ENCODE data around the gene FBXO44. TPM values are rescaled to one million over a fixed set of nuclear protein-coding genes. Genes with fewer than 3 reads are reported as not detected.

FBXO44 gene
- total and polyA plus RNA-seq, 2 donors (not counting 1 experiment from before 2014, with no cell fraction given) = 8.1 to 17.8 TPM

GRCh38 chr1:11676386-11677103 is 21.9 kb downstream of the FBXO44 start:
- H3K4me2 ChIP-seq (ENCODE audit: extremely low read depth, insufficient read depth, low read length) = no peak overlapping the region
- no peak overlapping the region for H3K9ac ChIP-seq (ENCODE audit: insufficient read depth, low read length)

GRCh38 chr1:11678442-11678841 is 23.8 kb downstream of the FBXO44 start:
- H3K4me3 ChIP-seq (replicated peaks in 1 of 4; ENCODE audit: control extremely low read depth in 1 of 4, insufficient read depth in 1 of 4, low read depth in 3 of 4, low read length in 4 of 4) = no peak overlapping the region
- H3K79me2 ChIP-seq (ENCODE audit: control insufficient read depth, insufficient read depth, low read length) = no peaks in the 10 kb centered on the region
- H3K36me3 ChIP-seq (ENCODE audit: control insufficient read depth, insufficient read depth, low read length) = peaks cover 15% of the 10 kb centered on the region
- H3K27ac ChIP-seq (ENCODE audit: insufficient read depth, low read length) = no peak overlapping the region
- no peak overlapping the region for H3K4me2 ChIP-seq (ENCODE audit: extremely low read depth, insufficient read depth, low read length)
- H3K27me3 ChIP-seq (ENCODE audit: control insufficient read depth, insufficient read depth, low read length) = no peaks in the 10 kb centered on the region
- H2AFZ ChIP-seq (ENCODE audit: low read length) = no peak overlapping the region
- no peaks in the 10 kb centered on the region for H3K9me3 ChIP-seq (ENCODE audit: control insufficient read depth, insufficient read depth, low read depth, low read length)
- DNase-seq (ENCODE audit: low read depth in 2 of 2) = no peak
- H3K9ac ChIP-seq (ENCODE audit: insufficient read depth, low read length) = no peak overlapping the region
- H4K20me1 ChIP-seq (ENCODE audit: control insufficient read depth, extremely low read depth, insufficient read depth, low read length) = no peaks in the 10 kb centered on the region
- TF ChIP-seq EZH2 (IDR thresholded peaks at IDR 0.05; ENCODE audit: low read length, missing control alignments) = no peak
- TF ChIP-seq, protein P1, sequence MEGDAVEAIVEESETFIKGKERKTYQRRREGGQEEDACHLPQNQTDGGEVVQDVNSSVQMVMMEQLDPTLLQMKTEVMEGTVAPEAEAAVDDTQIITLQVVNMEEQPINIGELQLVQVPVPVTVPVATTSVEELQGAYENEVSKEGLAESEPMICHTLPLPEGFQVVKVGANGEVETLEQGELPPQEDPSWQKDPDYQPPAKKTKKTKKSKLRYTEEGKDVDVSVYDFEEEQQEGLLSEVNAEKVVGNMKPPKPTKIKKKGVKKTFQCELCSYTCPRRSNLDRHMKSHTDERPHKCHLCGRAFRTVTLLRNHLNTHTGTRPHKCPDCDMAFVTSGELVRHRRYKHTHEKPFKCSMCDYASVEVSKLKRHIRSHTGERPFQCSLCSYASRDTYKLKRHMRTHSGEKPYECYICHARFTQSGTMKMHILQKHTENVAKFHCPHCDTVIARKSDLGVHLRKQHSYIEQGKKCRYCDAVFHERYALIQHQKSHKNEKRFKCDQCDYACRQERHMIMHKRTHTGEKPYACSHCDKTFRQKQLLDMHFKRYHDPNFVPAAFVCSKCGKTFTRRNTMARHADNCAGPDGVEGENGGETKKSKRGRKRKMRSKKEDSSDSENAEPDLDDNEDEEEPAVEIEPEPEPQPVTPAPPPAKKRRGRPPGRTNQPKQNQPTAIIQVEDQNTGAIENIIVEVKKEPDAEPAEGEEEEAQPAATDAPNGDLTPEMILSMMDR (conservative IDR thresholded peaks at IDR 0.05 in 1 of 2, IDR thresholded peaks at IDR 0.05 in 1 of 2; ENCODE audit: low read depth in 1 of 2, low read length in 2 of 2) = no peak
- H3K4me1 ChIP-seq (ENCODE audit: control insufficient read depth, extremely low read depth, insufficient read depth, low read length) = peaks cover 6% of the 10 kb centered on the region

More at GRCh38 chr1:11676386-11677103, 21.9 kb downstream of the FBXO44 start:
- H3K4me3 ChIP-seq (replicated peaks in 1 of 4; ENCODE audit: control extremely low read depth in 1 of 4, insufficient read depth in 1 of 4, low read depth in 3 of 4, low read length in 4 of 4) = no peak overlapping the region
- H3K79me2 ChIP-seq (ENCODE audit: control insufficient read depth, insufficient read depth, low read length) = no peaks in the 10 kb centered on the region
- TF ChIP-seq, protein P1 (conservative IDR thresholded peaks at IDR 0.05 in 1 of 2, IDR thresholded peaks at IDR 0.05 in 1 of 2; ENCODE audit: low read depth in 1 of 2, low read length in 2 of 2) = no peak
- no peak for TF ChIP-seq EZH2 (IDR thresholded peaks at IDR 0.05; ENCODE audit: low read length, missing control alignments)
- no peak for DNase-seq (ENCODE audit: low read depth in 2 of 2)
- H3K27ac ChIP-seq (ENCODE audit: insufficient read depth, low read length) = no peak overlapping the region
- H2AFZ ChIP-seq (ENCODE audit: low read length) = no peak overlapping the region
- no peaks in the 10 kb centered on the region for H3K27me3 ChIP-seq (ENCODE audit: control insufficient read depth, insufficient read depth, low read length)
- H3K4me1 ChIP-seq (ENCODE audit: control insufficient read depth, extremely low read depth, insufficient read depth, low read length) = peaks cover 3% of the 10 kb centered on the region
- no peaks in the 10 kb centered on the region for H3K9me3 ChIP-seq (ENCODE audit: control insufficient read depth, insufficient read depth, low read depth, low read length)
- no peaks in the 10 kb centered on the region for H4K20me1 ChIP-seq (ENCODE audit: control insufficient read depth, extremely low read depth, insufficient read depth, low read length)
- H3K36me3 ChIP-seq (ENCODE audit: control insufficient read depth, insufficient read depth, low read length) = peaks cover 17% of the 10 kb centered on the region

DNA sequence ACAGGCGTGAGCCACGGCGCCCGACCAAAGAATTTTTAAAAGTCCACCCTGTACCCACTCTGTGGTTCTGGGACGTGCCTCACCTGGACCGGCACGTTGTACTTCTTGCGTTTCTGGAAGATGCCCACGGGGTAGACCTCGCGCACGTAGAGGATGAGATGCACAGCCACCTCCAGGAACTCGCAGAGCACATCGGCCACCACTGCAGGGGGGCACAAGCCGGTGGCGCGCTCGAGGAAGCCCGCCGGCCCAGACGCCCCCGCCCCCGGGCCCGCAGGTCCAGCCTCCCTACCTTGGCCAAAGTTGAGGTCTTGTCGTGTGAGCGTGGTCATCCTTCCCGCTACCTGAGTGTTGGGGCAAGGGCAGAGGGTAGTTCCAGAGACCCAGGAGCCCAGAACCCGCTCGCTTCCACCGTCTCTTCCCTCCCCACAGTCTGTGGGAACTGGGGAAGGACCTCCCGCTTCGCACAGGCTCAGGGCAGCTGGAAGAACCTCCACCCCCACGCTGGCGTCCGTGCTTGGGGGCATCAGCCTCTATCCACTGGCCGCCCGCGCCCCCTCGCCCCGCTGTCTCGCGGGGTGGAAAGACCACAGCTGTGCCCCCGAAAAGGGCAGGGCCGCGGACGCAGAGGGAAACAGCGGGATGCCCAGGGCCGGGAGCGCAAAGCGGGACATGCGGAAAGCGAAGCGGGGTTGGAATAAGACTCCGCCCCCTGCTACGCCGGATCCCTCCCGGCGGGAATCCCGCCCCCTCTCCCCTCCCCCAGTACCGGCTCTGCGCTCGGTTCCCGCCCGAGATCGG is 25.8 kb downstream of the FBXO44 start:
- DNase-seq (ENCODE audit: low read depth in 2 of 2) = no peak
- Histone ChIP-seq H3K4me3 (replicated peaks in 1 of 4; ENCODE audit: control extremely low read depth in 1 of 4, insufficient read depth in 1 of 4, low read depth in 3 of 4, low read length in 4 of 4) (peak overlapping the region; percentile 67 to 90 (median 80)), H3K9me3 (ENCODE audit: control insufficient read depth, insufficient read depth, low read depth, low read length) (no peaks in the 10 kb centered on the region), H3K27me3 (ENCODE audit: control insufficient read depth, insufficient read depth, low read length) (no peaks in the 10 kb centered on the region), H3K36me3 (ENCODE audit: control insufficient read depth, insufficient read depth, low read length) (peaks cover 4% of the 10 kb centered on the region), H3K4me1 (ENCODE audit: control insufficient read depth, extremely low read depth, insufficient read depth, low read length) (peaks cover 6% of the 10 kb centered on the region), H3K27ac (ENCODE audit: insufficient read depth, low read length) (peak overlapping the region; percentile 86), H4K20me1 (ENCODE audit: control insufficient read depth, extremely low read depth, insufficient read depth, low read length) (no peaks in the 10 kb centered on the region), H3K79me2 (ENCODE audit: control insufficient read depth, insufficient read depth, low read length) (no peaks in the 10 kb centered on the region), H3K9ac (ENCODE audit: insufficient read depth, low read length) (peak overlapping the region; percentile 83), H2AFZ (ENCODE audit: low read length) (peak overlapping the region; percentile 71), H3K4me2 (ENCODE audit: extremely low read depth, insufficient read depth, low read length) (peak overlapping the region; percentile 95)
- TF ChIP-seq, protein P1 (conservative IDR thresholded peaks at IDR 0.05 in 1 of 2, IDR thresholded peaks at IDR 0.05 in 1 of 2; ENCODE audit: low read depth in 1 of 2, low read length in 2 of 2) = no peak
- no peak for TF ChIP-seq EZH2 (IDR thresholded peaks at IDR 0.05; ENCODE audit: low read length, missing control alignments)
